ENCODE data around the gene VSNL1. TPM values are rescaled to one million over a fixed set of nuclear protein-coding genes. Genes with fewer than 3 reads are reported as not detected.
A peak's percentile ranks its signal among the peaks of the same experiment; 100 is the strongest.

The VSNL1 gene
- total and polyA plus RNA-seq, 10 of the 15 experiments (the other 5 are each of a cell fraction or from before 2014, with no cell fraction given): 0.04 to 0.30 (median 0.12) TPM; not detected in 4

GRCh38 chr2:17636257-17636656, 95.8 kb downstream of the VSNL1 start:
- Histone ChIP-seq H3K27me3 (replicated peaks in 1 of 2; ENCODE audit: control insufficient read depth in 2 of 2, insufficient read depth in 2 of 2, low read length in 1 of 2) (no peaks in the 10 kb centered on the region), H3K79me2 (ENCODE audit: control insufficient read depth, insufficient read depth, low read length) (no peaks in the 10 kb centered on the region), H3K9ac (ENCODE audit: control insufficient read depth, insufficient read depth, low read length) (no peak overlapping the region), H3K4me3 (no peak overlapping the region), H3K9me3 (replicated peaks; ENCODE audit: control insufficient read depth, insufficient read depth, low read length) (no peaks in the 10 kb centered on the region), H3K4me2 (ENCODE audit: control insufficient read depth, insufficient read depth) (no peak overlapping the region), H4K20me1 (ENCODE audit: control insufficient read depth, insufficient read depth) (no peaks in the 10 kb centered on the region), H3K4me1 (ENCODE audit: control insufficient read depth, insufficient read depth, low read length) (no peaks in the 10 kb centered on the region), H3K36me3 (ENCODE audit: control insufficient read depth in 2 of 2, insufficient read depth in 2 of 2, low read length in 1 of 2) (no peaks in the 10 kb centered on the region), H3K27ac (ENCODE audit: control insufficient read depth, insufficient read depth) (no peak overlapping the region), H2AFZ (ENCODE audit: control insufficient read depth, low read depth, low read length) (no peak overlapping the region)
- POLR2A ChIA-PET: no interaction called here
- 0% methylated on average over 3 of the region's 3 CpGs for WGBS (ENCODE audit: insufficient coverage, insufficient replicate concordance, low lambda C conversion rate, missing lambda C conversion rate)
- FAIRE-seq: no peak
- intact Hi-C loops (cut with micrococcal nuclease; ENCODE audit: unreplicated experiment) (no loop called here), in situ Hi-C loops (cut with MboI) (no loop called here)
- RAD21 ChIA-PET (ENCODE audit: unreplicated experiment): no interaction called here
- TF ChIP-seq FOS (IDR thresholded peaks at IDR 0.05; ENCODE audit: borderline replicate concordance, extremely low read depth, insufficient read length) (no peak), SIN3A (IDR thresholded peaks at IDR 0.05; ENCODE audit: low read depth, low read length) (no peak), MYC (IDR thresholded peaks at IDR 0.05; ENCODE audit: insufficient read depth, insufficient read length, insufficient replicate concordance, low read length, severe bottlenecking) (no peak)
- DNase-seq (ENCODE audit: low read depth, low spot score): no peak
- SMC1A ChIA-PET (ENCODE audit: uncharacterized antibody, unreplicated experiment): interaction anchor here (1.6 to 2.4 kb wide), 2 partner anchors 10 to 35 kb away, joined by 4 to 11 read pairs; no protein-coding TSS in a partner anchor
- BruUV-seq (replicated peaks): no TSS peak
- CTCF ChIA-PET: interaction anchor here (1.6 to 3.3 kb wide), 2 partner anchors 9 to 13 kb away, joined by 4 to 16 read pairs; no protein-coding TSS in a partner anchor
- ATAC-seq: no peak

GRCh38 chr2:17637131-17637906, 96.8 kb downstream of the VSNL1 start:
- ATAC-seq (peak; percentile 38; the same call in 2 of the 3 replicates), FAIRE-seq (no peak), DNase-seq (ENCODE audit: low read depth, low spot score) (no peak)
- Histone ChIP-seq H2AFZ (ENCODE audit: control insufficient read depth, low read depth, low read length) (no peak overlapping the region), H3K27ac (ENCODE audit: control insufficient read depth, insufficient read depth) (no peak overlapping the region), H3K27me3 (replicated peaks in 1 of 2; ENCODE audit: control insufficient read depth in 2 of 2, insufficient read depth in 2 of 2, low read length in 1 of 2) (no peaks in the 10 kb centered on the region), H3K4me1 (ENCODE audit: control insufficient read depth, insufficient read depth, low read length) (no peaks in the 10 kb centered on the region), H3K9me3 (replicated peaks; ENCODE audit: control insufficient read depth, insufficient read depth, low read length) (no peaks in the 10 kb centered on the region), H3K4me3 (no peak overlapping the region), H3K9ac (ENCODE audit: control insufficient read depth, insufficient read depth, low read length) (no peak overlapping the region), H4K20me1 (ENCODE audit: control insufficient read depth, insufficient read depth) (no peaks in the 10 kb centered on the region), H3K4me2 (ENCODE audit: control insufficient read depth, insufficient read depth) (no peak overlapping the region), H3K79me2 (ENCODE audit: control insufficient read depth, insufficient read depth, low read length) (no peaks in the 10 kb centered on the region), H3K36me3 (ENCODE audit: control insufficient read depth in 2 of 2, insufficient read depth in 2 of 2, low read length in 1 of 2) (no peaks in the 10 kb centered on the region)
- intact Hi-C loops (cut with micrococcal nuclease; ENCODE audit: unreplicated experiment) (no loop called here), in situ Hi-C loops (cut with MboI) (no loop called here)
- ChIA-PET POLR2A (no interaction called here), RAD21 (ENCODE audit: unreplicated experiment) (no interaction called here), SMC1A (ENCODE audit: uncharacterized antibody, unreplicated experiment) (interaction anchor here (1.6 to 2.4 kb wide), 2 partner anchors 8 to 34 kb away, joined by 4 to 11 read pairs; no protein-coding TSS in a partner anchor), CTCF (interaction anchor here (0.7 to 3.3 kb wide), 3 partner anchors 8 to 167 kb away, joined by 3 to 16 read pairs (median 3); no protein-coding TSS in a partner anchor)
- WGBS (ENCODE audit: insufficient coverage, insufficient replicate concordance, low lambda C conversion rate, missing lambda C conversion rate): 21% methylated on average over 8 of the region's 8 CpGs
- no TSS peak for BruUV-seq (replicated peaks)
- TF ChIP-seq BHLHE40 (IDR thresholded peaks at IDR 0.05; ENCODE audit: borderline replicate concordance in 1 of 2, low read depth in 2 of 2, low read length in 1 of 2) (no peak), EP300 (IDR thresholded peaks at IDR 0.05; ENCODE audit: borderline replicate concordance in 1 of 2, control insufficient read depth in 1 of 2, low read depth in 2 of 2, low read length in 2 of 2) (no peak), CHD4 (IDR thresholded peaks at IDR 0.05) (no peak), NR2C2 (IDR thresholded peaks at IDR 0.05; ENCODE audit: borderline replicate concordance, control insufficient read depth, insufficient read length, low read depth) (no peak), CBX3 (IDR thresholded peaks at IDR 0.05; ENCODE audit: borderline replicate concordance, low read depth) (no peak), KLF5 (IDR thresholded peaks at IDR 0.05; ENCODE audit: partially characterized antibody) (no peak), JUND (IDR thresholded peaks at IDR 0.05; ENCODE audit: low read depth, low read length) (no peak), RAD51 (IDR thresholded peaks at IDR 0.05) (no peak), RBBP5 (conservative IDR thresholded peaks at IDR 0.05) (no peak), SMAD5 (IDR thresholded peaks at IDR 0.05; ENCODE audit: low read depth) (no peak), PML (IDR thresholded peaks at IDR 0.05; ENCODE audit: low read length) (no peak), ZSCAN29 (IDR thresholded peaks at IDR 0.05) (no peak), RB1 (IDR thresholded peaks at IDR 0.05; ENCODE audit: borderline replicate concordance) (no peak), CHD1 (IDR thresholded peaks at IDR 0.05; ENCODE audit: low read depth, low read length) (no peak)

Measured in GM12878 (cell line).